Thyroid gland (tissue), 4 donors: ENCODE data around the gene FRMD4B. TPM values are rescaled to one million over a fixed set of nuclear protein-coding genes. Genes with fewer than 3 reads are reported as not detected.
A peak's percentile ranks its signal among the peaks of the same experiment; 100 is the strongest.

Experiments used
- DNase-seq, 2 donors: peaks; one replicate each; pipeline ENCODE4 v3.0.0-alpha.2; 2019
- H3K27ac ChIP-seq, 3 donors: fragments of 200-600 bp; sonication (generic); 1 replicate in 2 of 3; 2 replicates in 1 of 3; pipeline ENCODE4 v1.5.1; 2016 to 2019; ENCODE audit warnings: mild to moderate bottlenecking in 1 of 3, moderate library complexity in 1 of 3
- H3K27me3 ChIP-seq: fragments of 200-600 bp; sonication (generic); one replicate; pipeline ENCODE4 v1.5.1; 2019
- H3K36me3 ChIP-seq, 2 donors: fragments of 200-600 bp; sonication (generic); one replicate each; pipeline ENCODE4 v1.5.1; 2016 to 2019
- H3K4me1 ChIP-seq, 2 donors: fragments of 200-600 bp; sonication (generic); one replicate each; pipeline ENCODE4 v1.5.1; 2017 to 2019
- H3K4me3 ChIP-seq, 3 donors: fragments of 200-600 bp; sonication (generic); replicated peaks in 1 of 3; 1 replicate in 2 of 3; 2 replicates in 1 of 3; pipeline ENCODE4 v1.5.1; 2016; ENCODE audit warnings: mild to moderate bottlenecking in 1 of 3
- H3K9me3 ChIP-seq: fragments of 200-600 bp; sonication (generic); one replicate; pipeline ENCODE4 v1.5.1; 2017
- CTCF ChIP-seq, 6 experiments: fragments of 200-600 bp in 3 of 6; fragments of 450-650 bp in 3 of 6; sonication (generic) in 3 of 6; IDR thresholded peaks; one replicate each; pipeline ENCODE4 v1.5.1; 2016 to 2019; ENCODE audit warnings: antibody characterized with exemption in 6 of 6, mild to moderate bottlenecking in 2 of 6, inconsistent platforms in 1 of 6, moderate library complexity in 1 of 6
- POLR2A ChIP-seq, 2 donors: fragments of 450-650 bp; IDR thresholded peaks; one replicate each; pipeline ENCODE4 v1.6.1; 2017; ENCODE audit warnings: antibody characterized with exemption in 2 of 2, mild to moderate bottlenecking in 2 of 2, moderate library complexity in 1 of 2
- WGBS, 2 donors: methylation state at CpG; one replicate each; pipeline ENCODE4 v1.1.5; 2017; 5-methylcytosine and 5-hydroxymethylcytosine counted together
- intact Hi-C: fragments of 100-400 bp; cut with DNase I; formaldehyde crosslinking; loops from one replicate; pipeline ENCODE4 v1.15.1; 2023
- total RNA-seq, 4 donors: library from RNA; depleted of rRNA; stranded (reverse); fragments of >200 nt; gene quantifications; one replicate each; pipeline ENCODE4 v1.2.3, GENCODE V29; 2016

FRMD4B gene
- total RNA-seq, 4 donors from 2014 or later = 109 to 224 (median 161) TPM

GRCh38 chr3:69203631-69204314 lies 182.1 kb downstream of the FRMD4B start:
- DNase-seq = no peak
- Histone ChIP-seq H3K27ac (peak overlapping the region in 1 of 3 donors; percentile 35), H3K9me3 (no peaks in the 10 kb centered on the region), H3K27me3 (no peaks in the 10 kb centered on the region), H3K36me3 (no peaks in the 10 kb centered on the region), H3K4me1 (peaks cover 17 to 20% of the 10 kb centered on the region in 2 donors), H3K4me3 (no peak overlapping the region)
- no peak for TF ChIP-seq POLR2A (IDR thresholded peaks at IDR 0.05)
- no peak for TF ChIP-seq CTCF (IDR thresholded peaks at IDR 0.05)
- WGBS, 2 donors = 71 to 84% methylated on average over 5 of the region's 5 CpGs
- intact Hi-C loops = no loop called here

GRCh38 chr3:69201658-69202057 lies 184.2 kb downstream of the FRMD4B start:
- TF ChIP-seq POLR2A (IDR thresholded peaks at IDR 0.05) = no peak
- TF ChIP-seq CTCF (IDR thresholded peaks at IDR 0.05) = no peak
- WGBS, 2 donors = 73 to 81% methylated on average over 10 of the region's 10 CpGs
- no peaks in the 10 kb centered on the region for H3K9me3 ChIP-seq
- H3K4me1 ChIP-seq = peaks cover 17 to 20% of the 10 kb centered on the region in 2 donors
- no peaks in the 10 kb centered on the region for H3K27me3 ChIP-seq
- no peak overlapping the region for H3K4me3 ChIP-seq
- no peak for DNase-seq
- intact Hi-C loops = no loop called here
- no peak overlapping the region for H3K27ac ChIP-seq
- peaks cover 4 to 9% of the 10 kb centered on the region in 2 donors for H3K36me3 ChIP-seq

- intact Hi-C loops = no loop called here
- Histone ChIP-seq H3K9me3 (no peaks in the 10 kb centered on the region), H3K4me1 (peaks cover 17 to 20% of the 10 kb centered on the region in 2 donors), H3K36me3 (peaks cover 10 to 11% of the 10 kb centered on the region in 2 donors), H3K27ac (peak overlapping the region; percentile 31 to 73 (median 67)), H3K4me3 (no peak overlapping the region), H3K27me3 (no peaks in the 10 kb centered on the region)
- peak in 1 of 2 donors; percentile 51 for TF ChIP-seq POLR2A (IDR thresholded peaks at IDR 0.05)
- no peak for TF ChIP-seq CTCF (IDR thresholded peaks at IDR 0.05)
- peak in 1 of 2 donors; percentile 30 for DNase-seq
- WGBS, 2 donors = 48 to 50% methylated on average over 10 of the region's 10 CpGs
Observed at GRCh38 chr3:69200384-69201068, 185.4 kb downstream of the FRMD4B start.

- no peak for TF ChIP-seq CTCF (IDR thresholded peaks at IDR 0.05)
- no peak for TF ChIP-seq POLR2A (IDR thresholded peaks at IDR 0.05)
- Histone ChIP-seq H3K9me3 (no peaks in the 10 kb centered on the region), H3K4me1 (peaks cover 17 to 20% of the 10 kb centered on the region in 2 donors), H3K27me3 (no peaks in the 10 kb centered on the region), H3K27ac (peak overlapping the region; percentile 31 to 73 (median 67)), H3K36me3 (peaks cover 10 to 11% of the 10 kb centered on the region in 2 donors), H3K4me3 (no peak overlapping the region)
- WGBS, 2 donors = 68 to 79% methylated on average over 6 of the region's 6 CpGs
- intact Hi-C loops = no loop called here
- DNase-seq = no peak
Observed at GRCh38 chr3:69199942-69200341, 185.9 kb downstream of the FRMD4B start.
